DND-41 (cell line): ENCODE measurements around the gene SCAF11.

Source experiments
- ATAC-seq: fragments of 200-7000 bp; cut with Tn5 transposase; 3 replicates; pipeline ENCODE4 v1.9.1; 2021; ENCODE audit warnings: low read depth; ENCODE audit not compliant: insufficient read depth
- DNase-seq: peaks from one replicate; pipeline ENCODE4 v3.0.0-alpha.2; 2020
- H2AFZ ChIP-seq: 2 replicates; pipeline ENCODE4 v1.6.0; 2012; ENCODE audit warnings: low read depth, low read length
- H3K27ac ChIP-seq: 2 replicates; pipeline ENCODE4 v1.5.1; 2012; ENCODE audit warnings: low read length, inconsistent platforms
- H3K27me3 ChIP-seq: fragments of 200-600 bp; sonication (generic); 2 replicates; pipeline ENCODE4 v1.6.0; 2012; ENCODE audit warnings: low read length, mild to moderate bottlenecking, inconsistent platforms; ENCODE audit not compliant: insufficient read depth, poor library complexity
- H3K36me3 ChIP-seq: 2 replicates; pipeline ENCODE4 v1.5.1; 2012; ENCODE audit warnings: low read length, inconsistent platforms; ENCODE audit not compliant: insufficient read depth
- H3K4me1 ChIP-seq: 2 replicates; pipeline ENCODE4 v1.5.1; 2012; ENCODE audit warnings: mild to moderate bottlenecking, low read length; ENCODE audit not compliant: insufficient read depth
- H3K4me2 ChIP-seq: 2 replicates; pipeline ENCODE4 v1.6.0; 2012; ENCODE audit warnings: mild to moderate bottlenecking, moderate library complexity, low read length, inconsistent platforms; ENCODE audit not compliant: insufficient read depth
- H3K4me3 ChIP-seq, 2 experiments: fragments of 200-600 bp in 1 of 2; shearing (Covaris generic) in 1 of 2; 2 replicates each; pipeline ENCODE4 v1.5.1; 2012 to 2016; ENCODE audit warnings: inconsistent platforms in 2 of 2, low read length in 2 of 2, mild to moderate bottlenecking in 2 of 2, low read depth in 1 of 2, moderate library complexity in 1 of 2
- H3K79me2 ChIP-seq: 2 replicates; pipeline ENCODE4 v1.6.0; 2012; ENCODE audit warnings: low read length, inconsistent platforms; ENCODE audit not compliant: insufficient read depth
- H3K9ac ChIP-seq: 2 replicates; pipeline ENCODE4 v1.6.0; 2012; ENCODE audit warnings: low read depth, mild to moderate bottlenecking, inconsistent platforms, low read length, moderate library complexity
- H3K9me3 ChIP-seq: 2 replicates; pipeline ENCODE4 v1.5.1; 2012; ENCODE audit warnings: low read length, moderate library complexity, mild to moderate bottlenecking, inconsistent platforms; ENCODE audit not compliant: insufficient read depth, severe bottlenecking
- H4K20me1 ChIP-seq: 2 replicates; pipeline ENCODE4 v1.6.0; 2012; ENCODE audit warnings: low read length; ENCODE audit not compliant: insufficient read depth
- CTCF ChIP-seq: IDR thresholded peaks from 2 replicates; pipeline ENCODE4 v1.5.1; 2012; ENCODE audit warnings: borderline replicate concordance, low read length, moderate library complexity, mild to moderate bottlenecking; ENCODE audit not compliant: poor library complexity, severe bottlenecking; ENCODE audit errors: extremely low read depth
- EZH2 ChIP-seq: IDR thresholded peaks from 3 replicates; pipeline ENCODE4 v1.6.1; 2012; ENCODE audit warnings: borderline replicate concordance, low read depth, mild to moderate bottlenecking, moderate library complexity, low read length, inconsistent platforms; ENCODE audit not compliant: severe bottlenecking

SCAF11 gene

GRCh38 chr12:45974171-45974719 lies 16.1 kb downstream of the SCAF11 start:
- DNase-seq (no peak), ATAC-seq (no peak)
- Histone ChIP-seq H4K20me1 (peaks cover 66% of the 10 kb centered on the region; the same call in 1 of the 2 replicates), H3K79me2 (peaks cover 98% of the 10 kb centered on the region), H3K36me3 (peaks cover 40% of the 10 kb centered on the region), H3K27me3 (no peaks in the 10 kb centered on the region), H2AFZ (no peak overlapping the region), H3K4me3 (no peak overlapping the region), H3K4me2 (no peak overlapping the region), H3K27ac (no peak overlapping the region), H3K4me1 (no peaks in the 10 kb centered on the region), H3K9me3 (no peaks in the 10 kb centered on the region), H3K9ac (no peak overlapping the region)
- TF ChIP-seq EZH2 (no peak), CTCF (no peak)

- no peak overlapping the region for H3K4me2 ChIP-seq
- no peak for TF ChIP-seq EZH2
- H3K4me1 ChIP-seq, result no peaks in the 10 kb centered on the region
- no peaks in the 10 kb centered on the region for H3K9me3 ChIP-seq
- no peak overlapping the region for H2AFZ ChIP-seq
- DNase-seq (no peak), ATAC-seq (no peak)
- peaks cover 40% of the 10 kb centered on the region for H3K36me3 ChIP-seq
- no peaks in the 10 kb centered on the region for H3K27me3 ChIP-seq
- peaks cover 98% of the 10 kb centered on the region for H3K79me2 ChIP-seq
- no peak overlapping the region for H3K9ac ChIP-seq
- H4K20me1 ChIP-seq, result peaks cover 66% of the 10 kb centered on the region; the same call in 1 of the 2 replicates
- no peak overlapping the region for H3K27ac ChIP-seq
- H3K4me3 ChIP-seq, result no peak overlapping the region
Measured at GRCh38 chr12:45973526-45973925, 16.8 kb downstream of the SCAF11 start.

- Histone ChIP-seq H3K9me3 (no peaks in the 10 kb centered on the region), H3K79me2 (peaks cover 98% of the 10 kb centered on the region), H3K27ac (no peak overlapping the region), H3K36me3 (peaks cover 30% of the 10 kb centered on the region), H3K4me3 (no peak overlapping the region), H4K20me1 (peaks cover 41% of the 10 kb centered on the region; the same call in 1 of the 2 replicates), H3K4me2 (no peak overlapping the region), H2AFZ (no peak overlapping the region), H3K4me1 (no peaks in the 10 kb centered on the region), H3K9ac (no peak overlapping the region), H3K27me3 (no peaks in the 10 kb centered on the region)
- TF ChIP-seq CTCF (no peak), EZH2 (no peak)
- DNase-seq (no peak), ATAC-seq (no peak)
Measured at GRCh38 chr12:45970391-45970790, 20.0 kb downstream of the SCAF11 start.

- H3K4me3 ChIP-seq, result no peak overlapping the region
- ATAC-seq (no peak), DNase-seq (no peak)
- no peak overlapping the region for H3K27ac ChIP-seq
- no peaks in the 10 kb centered on the region for H3K4me1 ChIP-seq
- TF ChIP-seq CTCF, result no peak
- TF ChIP-seq EZH2, result no peak
- H3K9ac ChIP-seq, result no peak overlapping the region
- H3K27me3 ChIP-seq, result no peaks in the 10 kb centered on the region
- H4K20me1 ChIP-seq, result peaks cover 33% of the 10 kb centered on the region; the same call in 1 of the 2 replicates
- H3K4me2 ChIP-seq, result no peak overlapping the region
- peaks cover 24% of the 10 kb centered on the region for H3K36me3 ChIP-seq
- no peak overlapping the region for H2AFZ ChIP-seq
- no peaks in the 10 kb centered on the region for H3K9me3 ChIP-seq
- H3K79me2 ChIP-seq, result peaks cover 96% of the 10 kb centered on the region
Measured at GRCh38 chr12:45969084-45969483, 21.3 kb downstream of the SCAF11 start.
